Liver (tissue), 3 donors: Measurements from ENCODE around the gene KRT86.

Experiments
- CTCF ChIP-seq: fragments of 150-350 bp; IDR thresholded peaks from 2 replicates; pipeline ENCODE4 v1.5.1; 2017; ENCODE audit warnings: improper control_type of control experiment, low read depth, low read length; ENCODE audit not compliant: missing input control
- FOXA1 ChIP-seq: IDR thresholded peaks from 2 replicates; pipeline ENCODE4 v1.6.1; 2016; ENCODE audit warnings: antibody characterized with exemption
- GABPA ChIP-seq, 2 donors: IDR thresholded peaks in 1 of 2; conservative IDR thresholded peaks in 1 of 2; 2 replicates each; pipeline ENCODE4 v1.6.1; 2016; ENCODE audit warnings: antibody characterized with exemption in 2 of 2, mild to moderate bottlenecking in 1 of 2, moderate library complexity in 1 of 2
- HNF4G ChIP-seq: IDR thresholded peaks from 2 replicates; pipeline ENCODE4 v1.6.1; 2016; ENCODE audit warnings: antibody characterized with exemption
- JUND ChIP-seq, 2 donors: IDR thresholded peaks; 2 replicates each; pipeline ENCODE4 v1.6.1; 2016; ENCODE audit warnings: antibody characterized with exemption in 2 of 2
- MAX ChIP-seq: IDR thresholded peaks from 2 replicates; pipeline ENCODE4 v1.6.1; 2016; ENCODE audit warnings: antibody characterized with exemption
- NR2F2 ChIP-seq: IDR thresholded peaks from 2 replicates; pipeline ENCODE4 v1.6.1; 2016; ENCODE audit warnings: antibody characterized with exemption
- RAD21 ChIP-seq, 2 donors: IDR thresholded peaks; 2 replicates each; pipeline ENCODE4 v1.6.1; 2016; ENCODE audit warnings: antibody characterized with exemption in 2 of 2, mild to moderate bottlenecking in 2 of 2
- REST ChIP-seq: IDR thresholded peaks from 2 replicates; pipeline ENCODE4 v1.6.1; 2016; ENCODE audit warnings: antibody characterized with exemption, mild to moderate bottlenecking
- RXRA ChIP-seq, 2 donors: IDR thresholded peaks; 2 replicates each; pipeline ENCODE4 v1.6.1; 2017 to 2018; ENCODE audit warnings: antibody characterized with exemption in 2 of 2, mild to moderate bottlenecking in 1 of 2
- TAF1 ChIP-seq: conservative IDR thresholded peaks from 2 replicates; pipeline ENCODE4 v1.6.1; 2016; ENCODE audit warnings: antibody characterized with exemption, mild to moderate bottlenecking
- ZBTB33 ChIP-seq: IDR thresholded peaks from 2 replicates; pipeline ENCODE4 v1.6.1; 2016; ENCODE audit warnings: antibody characterized with exemption
- donor health status: healthy.
- donor health status: healthy.

- TF ChIP-seq RAD21 (IDR thresholded peaks at IDR 0.05) (no peak), MAX (no peak), CTCF (no peak), REST (no peak), TAF1 (no peak), JUND (IDR thresholded peaks at IDR 0.05) (no peak), FOXA1 (no peak), GABPA (IDR thresholded peaks at IDR 0.05 in 1 of 2, conservative IDR thresholded peaks at IDR 0.05 in 1 of 2) (no peak), ZBTB33 (no peak), HNF4G (no peak), RXRA (IDR thresholded peaks at IDR 0.05) (no peak), NR2F2 (no peak)
Observed at GRCh38 chr12:52350786-52351185, 76.3 kb downstream of the KRT86 start.
